ENCODE measurements around the gene LIMS2.

LIMS2 gene

GRCh38 chr2:127700527-127701192 lies 25.3 kb upstream of the LIMS2 start:
- Histone ChIP-seq H2AFZ (ENCODE audit: low read depth, low read length) (peak overlapping the region; percentile 78), H3K27me3 (ENCODE audit: low read depth, low read length) (no peaks in the 10 kb centered on the region), H3K4me2 (ENCODE audit: low read length) (peak overlapping the region; percentile 99), H3K27ac (ENCODE audit: low read length) (peak overlapping the region; percentile 87), H3K79me2 (ENCODE audit: low read length) (peaks cover 20% of the 10 kb centered on the region), H3K36me3 (replicated peaks; ENCODE audit: low read depth, low read length) (peaks cover 30% of the 10 kb centered on the region), H3K9ac (ENCODE audit: low read length) (peak overlapping the region; percentile 95), H3K4me3 (ENCODE audit: low read length) (peak overlapping the region; percentile 95), H4K20me1 (ENCODE audit: insufficient read depth, low read length) (0 out of 2 replicates have a peak, but pooled peaks cover 3% of the 10 kb centered on the region), H3K9me3 (ENCODE audit: insufficient read depth, low read length) (no peaks in the 10 kb centered on the region), H3K4me1 (ENCODE audit: low read length) (peaks cover 13% of the 10 kb centered on the region)
- TF ChIP-seq, protein P1, sequence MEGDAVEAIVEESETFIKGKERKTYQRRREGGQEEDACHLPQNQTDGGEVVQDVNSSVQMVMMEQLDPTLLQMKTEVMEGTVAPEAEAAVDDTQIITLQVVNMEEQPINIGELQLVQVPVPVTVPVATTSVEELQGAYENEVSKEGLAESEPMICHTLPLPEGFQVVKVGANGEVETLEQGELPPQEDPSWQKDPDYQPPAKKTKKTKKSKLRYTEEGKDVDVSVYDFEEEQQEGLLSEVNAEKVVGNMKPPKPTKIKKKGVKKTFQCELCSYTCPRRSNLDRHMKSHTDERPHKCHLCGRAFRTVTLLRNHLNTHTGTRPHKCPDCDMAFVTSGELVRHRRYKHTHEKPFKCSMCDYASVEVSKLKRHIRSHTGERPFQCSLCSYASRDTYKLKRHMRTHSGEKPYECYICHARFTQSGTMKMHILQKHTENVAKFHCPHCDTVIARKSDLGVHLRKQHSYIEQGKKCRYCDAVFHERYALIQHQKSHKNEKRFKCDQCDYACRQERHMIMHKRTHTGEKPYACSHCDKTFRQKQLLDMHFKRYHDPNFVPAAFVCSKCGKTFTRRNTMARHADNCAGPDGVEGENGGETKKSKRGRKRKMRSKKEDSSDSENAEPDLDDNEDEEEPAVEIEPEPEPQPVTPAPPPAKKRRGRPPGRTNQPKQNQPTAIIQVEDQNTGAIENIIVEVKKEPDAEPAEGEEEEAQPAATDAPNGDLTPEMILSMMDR (IDR thresholded peaks at IDR 0.05; ENCODE audit: low read depth, low read length), result peak; percentile 36; the same call in 1 of the 2 replicates
- no peak for TF ChIP-seq EZH2phosphoT487 (IDR thresholded peaks at IDR 0.05; ENCODE audit: low read depth)

- no peak overlapping the region for H2AFZ ChIP-seq (ENCODE audit: low read depth, low read length)
- peaks cover 15% of the 10 kb centered on the region for H3K36me3 ChIP-seq (replicated peaks; ENCODE audit: low read depth, low read length)
- no peak overlapping the region for H3K27ac ChIP-seq (ENCODE audit: low read length)
- no peaks in the 10 kb centered on the region for H3K9me3 ChIP-seq (ENCODE audit: insufficient read depth, low read length)
- H4K20me1 ChIP-seq (ENCODE audit: insufficient read depth, low read length), result no peaks in the 10 kb centered on the region
- TF ChIP-seq, protein P1 (IDR thresholded peaks at IDR 0.05; ENCODE audit: low read depth, low read length), result no peak
- TF ChIP-seq EZH2phosphoT487 (IDR thresholded peaks at IDR 0.05; ENCODE audit: low read depth), result no peak
- no peak overlapping the region for H3K4me3 ChIP-seq (ENCODE audit: low read length)
- H3K27me3 ChIP-seq (ENCODE audit: low read depth, low read length), result no peaks in the 10 kb centered on the region
- no peak overlapping the region for H3K4me2 ChIP-seq (ENCODE audit: low read length)
- H3K79me2 ChIP-seq (ENCODE audit: low read length), result peaks cover 20% of the 10 kb centered on the region
- H3K4me1 ChIP-seq (ENCODE audit: low read length), result peaks cover 13% of the 10 kb centered on the region
- H3K9ac ChIP-seq (ENCODE audit: low read length), result no peak overlapping the region
These were observed 23.4 kb upstream of the LIMS2 start for GRCh38 chr2:127698553-127699355.

DNA sequence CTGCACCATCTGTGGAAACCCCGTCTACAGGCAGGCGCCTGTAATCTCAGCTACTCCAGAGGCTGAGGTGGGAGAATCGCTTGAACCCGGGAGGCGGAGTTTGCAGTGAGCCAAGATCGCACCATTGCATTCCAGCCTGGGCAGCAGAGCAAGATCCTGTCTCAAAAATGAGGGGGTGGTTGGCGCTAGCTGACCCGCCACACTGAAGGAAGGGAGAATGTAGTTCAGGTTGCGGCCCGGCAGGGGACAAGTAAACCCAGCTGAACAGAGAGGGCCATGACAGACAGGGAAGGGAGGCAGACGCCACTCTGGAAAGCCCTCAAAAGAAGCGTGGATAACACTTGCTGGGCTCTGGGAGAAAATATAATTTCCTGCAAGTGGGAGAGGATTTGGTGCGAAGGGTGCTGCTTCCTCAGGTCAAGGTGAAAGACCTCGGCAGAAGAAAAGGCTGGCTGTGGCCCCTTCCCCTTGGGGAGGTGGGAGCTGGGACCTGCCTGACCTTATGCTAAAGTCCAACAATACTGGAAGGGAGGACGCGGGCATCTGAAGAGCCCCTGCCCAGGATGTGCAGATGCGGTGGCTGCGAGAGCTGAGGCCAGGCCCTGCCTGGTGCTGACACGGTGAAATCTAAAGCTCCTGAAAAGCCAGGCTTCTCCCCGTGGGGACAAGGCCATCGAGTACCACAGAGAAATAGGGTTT lies 22.3 kb upstream of the LIMS2 start:
- Histone ChIP-seq H3K4me3 (ENCODE audit: low read length) (no peak overlapping the region), H3K27ac (ENCODE audit: low read length) (no peak overlapping the region), H3K4me1 (ENCODE audit: low read length) (peaks cover 13% of the 10 kb centered on the region), H3K36me3 (replicated peaks; ENCODE audit: low read depth, low read length) (peaks cover 6% of the 10 kb centered on the region), H3K79me2 (ENCODE audit: low read length) (peaks cover 11% of the 10 kb centered on the region), H3K4me2 (ENCODE audit: low read length) (no peak overlapping the region), H4K20me1 (ENCODE audit: insufficient read depth, low read length) (no peaks in the 10 kb centered on the region), H2AFZ (ENCODE audit: low read depth, low read length) (no peak overlapping the region), H3K27me3 (ENCODE audit: low read depth, low read length) (no peaks in the 10 kb centered on the region), H3K9ac (ENCODE audit: low read length) (no peak overlapping the region), H3K9me3 (ENCODE audit: insufficient read depth, low read length) (no peaks in the 10 kb centered on the region)
- TF ChIP-seq, protein P1 (IDR thresholded peaks at IDR 0.05; ENCODE audit: low read depth, low read length), result no peak
- no peak for TF ChIP-seq EZH2phosphoT487 (IDR thresholded peaks at IDR 0.05; ENCODE audit: low read depth)

All from OCI-LY3 (cell line).